ENCODE measurements around the gene ABCC9.

DNA sequence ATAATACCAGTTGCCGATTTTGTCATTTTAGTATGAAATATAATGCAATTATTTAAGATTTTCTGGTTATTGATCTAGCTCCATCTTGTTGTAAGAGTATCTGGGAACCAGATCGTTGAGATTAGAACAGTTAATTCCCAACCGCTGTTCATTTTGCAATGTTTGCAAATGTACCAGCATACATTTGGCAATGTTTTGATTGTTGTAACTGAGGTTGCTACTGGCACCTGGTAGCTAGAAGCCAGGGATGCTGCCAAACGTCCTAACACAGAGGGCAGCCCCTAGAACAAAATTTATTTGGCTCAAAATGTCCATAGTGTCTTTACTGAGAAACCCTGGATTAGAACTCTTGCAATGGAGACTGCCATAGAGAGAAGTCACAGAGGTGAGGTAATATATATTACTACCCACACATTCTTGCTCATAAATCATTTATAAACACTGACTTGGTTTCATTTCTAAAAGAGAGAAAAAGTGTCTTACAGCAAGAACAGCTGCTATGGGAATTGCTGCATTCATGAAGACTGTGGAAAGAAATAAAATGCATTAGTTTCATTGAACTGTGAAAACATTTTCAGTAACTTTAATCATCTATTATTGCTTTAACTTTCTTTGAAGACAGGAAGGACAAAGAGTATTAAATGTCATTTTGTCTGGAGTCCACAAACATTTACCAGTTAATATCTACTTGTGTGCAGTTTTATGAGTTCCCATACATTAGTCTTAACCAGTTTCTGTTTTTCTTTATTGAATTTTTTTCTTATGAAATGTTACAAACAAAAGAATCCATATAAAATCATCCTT lies 46.2 kb downstream of the ABCC9 start:
- TF ChIP-seq CTCF (IDR thresholded peaks at IDR 0.05; ENCODE audit: insufficient read depth, low read length, poor library complexity, severe bottlenecking), result no peak
- TF ChIP-seq EZH2phosphoT487 (conservative IDR thresholded peaks at IDR 0.05; ENCODE audit: low read length), result no peak

All from SU-DHL-6 (cell line).